ENCODE measurements around the gene CXCR3.
"Not testable (repeated sequence)": the region's sequence is repeated elsewhere in the genome, so short reads cannot be mapped to it uniquely, and the experiment has no call there.

The CXCR3 gene

GRCh38 chrX:71599965-71600364, 18.3 kb downstream of the CXCR3 start:
- H3K27me3 Mint-ChIP-seq: no peaks in the 10 kb centered on the region
- H3K4me1 Mint-ChIP-seq: peaks cover 11% of the 10 kb centered on the region
- no peak overlapping the region for H3K27ac Mint-ChIP-seq (ENCODE audit: low read depth)
- no peak for ATAC-seq (replicated peaks; ENCODE audit: extremely low read depth, poor library complexity, severe bottlenecking)
- no peak overlapping the region for H3K4me3 Mint-ChIP-seq
- DNase-seq (ENCODE audit: low spot score in 2 of 2): no peak
- peaks cover 41% of the 10 kb centered on the region for H3K36me3 Mint-ChIP-seq (ENCODE audit: insufficient read depth)
- H3K9me3 Mint-ChIP-seq: no peaks in the 10 kb centered on the region

GRCh38 chrX:71593210-71593609, 25.1 kb downstream of the CXCR3 start:
- H3K27me3 Mint-ChIP-seq; H3K27ac Mint-ChIP-seq (ENCODE audit: low read depth); H3K4me3 Mint-ChIP-seq; H3K9me3 Mint-ChIP-seq; DNase-seq (ENCODE audit: low spot score in 2 of 2); ATAC-seq (replicated peaks; ENCODE audit: extremely low read depth, poor library complexity, severe bottlenecking): not testable (repeated sequence)
- H3K4me1 Mint-ChIP-seq: peaks cover 11% of the 10 kb centered on the region
- H3K36me3 Mint-ChIP-seq (ENCODE audit: insufficient read depth): peaks cover 15% of the 10 kb centered on the region

- Mint-ChIP-seq H3K36me3 (ENCODE audit: insufficient read depth) (peaks cover 7% of the 10 kb centered on the region), H3K9me3 (no peaks in the 10 kb centered on the region), H3K4me3 (no peak overlapping the region), H3K4me1 (no peaks in the 10 kb centered on the region), H3K27ac (ENCODE audit: low read depth) (no peak overlapping the region), H3K27me3 (no peaks in the 10 kb centered on the region)
- ATAC-seq (replicated peaks; ENCODE audit: extremely low read depth, poor library complexity, severe bottlenecking) (no peak), DNase-seq (ENCODE audit: low spot score in 2 of 2) (no peak)
These were observed 31.4 kb downstream of the CXCR3 start for GRCh38 chrX:71586929-71587328.

DNA sequence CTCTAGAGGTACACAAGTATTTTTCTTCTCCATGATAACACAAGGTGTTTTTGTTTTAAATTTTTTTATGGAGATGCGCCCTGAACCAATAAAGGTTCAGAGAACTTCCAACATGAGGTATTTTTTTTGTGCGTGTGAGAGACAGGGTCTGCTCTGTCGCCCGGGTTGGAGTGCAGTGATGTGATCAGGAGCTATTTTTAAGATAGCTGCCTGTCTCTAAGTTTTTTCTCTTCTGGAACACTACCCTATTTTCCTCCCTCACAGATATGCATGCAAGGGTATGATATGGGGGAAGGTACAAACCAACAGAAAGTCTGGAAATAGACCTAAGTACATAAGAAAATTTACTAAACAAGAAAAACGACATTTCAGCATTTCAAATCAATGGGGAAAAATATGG, 37.1 kb downstream of the CXCR3 start:
- ATAC-seq (replicated peaks; ENCODE audit: extremely low read depth, poor library complexity, severe bottlenecking) (no peak), DNase-seq (ENCODE audit: low spot score in 2 of 2) (no peak)
- no peaks in the 10 kb centered on the region for H3K4me1 Mint-ChIP-seq
- H3K4me3 Mint-ChIP-seq: no peak overlapping the region
- H3K36me3 Mint-ChIP-seq (ENCODE audit: insufficient read depth): peaks cover 28% of the 10 kb centered on the region
- H3K27ac Mint-ChIP-seq (ENCODE audit: low read depth): no peak overlapping the region
- no peaks in the 10 kb centered on the region for H3K9me3 Mint-ChIP-seq
- no peaks in the 10 kb centered on the region for H3K27me3 Mint-ChIP-seq

DNA sequence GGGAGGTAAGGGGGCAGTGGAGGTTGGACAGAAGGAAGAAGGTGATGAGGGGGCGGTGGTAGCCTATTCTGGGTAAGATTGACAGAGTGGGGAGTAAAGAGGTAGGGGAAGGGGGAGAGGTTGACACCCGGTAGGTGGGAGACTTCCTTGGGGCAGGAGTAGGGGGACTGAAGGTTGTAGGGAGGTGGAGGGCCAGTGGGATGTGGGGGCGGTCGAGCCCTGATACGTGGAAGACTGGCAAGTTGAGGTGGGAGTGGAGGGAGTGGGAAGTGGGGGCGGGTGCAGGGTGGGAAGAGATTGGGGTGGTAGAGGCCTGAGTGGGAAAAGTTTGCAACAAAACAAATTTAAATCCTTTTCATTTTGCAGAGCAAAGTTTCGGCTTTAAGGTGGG, 38.3 kb downstream of the CXCR3 start:
- Mint-ChIP-seq H3K27me3 (no peaks in the 10 kb centered on the region), H3K9me3 (no peaks in the 10 kb centered on the region), H3K4me3 (no peak overlapping the region), H3K27ac (ENCODE audit: low read depth) (peak overlapping the region; percentile 76), H3K4me1 (no peaks in the 10 kb centered on the region), H3K36me3 (ENCODE audit: insufficient read depth) (peaks cover 34% of the 10 kb centered on the region)
- DNase-seq (ENCODE audit: low spot score in 2 of 2) (no peak), ATAC-seq (replicated peaks; ENCODE audit: extremely low read depth, poor library complexity, severe bottlenecking) (no peak)

GRCh38 chrX:71579136-71579989, 38.9 kb downstream of the CXCR3 start:
- no peak overlapping the region for H3K4me3 Mint-ChIP-seq
- ATAC-seq (replicated peaks; ENCODE audit: extremely low read depth, poor library complexity, severe bottlenecking): no peak
- H3K4me1 Mint-ChIP-seq: no peaks in the 10 kb centered on the region
- peak overlapping the region; percentile 76 for H3K27ac Mint-ChIP-seq (ENCODE audit: low read depth)
- no peak for DNase-seq (ENCODE audit: low spot score in 2 of 2)
- peaks cover 39% of the 10 kb centered on the region for H3K36me3 Mint-ChIP-seq (ENCODE audit: insufficient read depth)
- H3K9me3 Mint-ChIP-seq: no peaks in the 10 kb centered on the region
- no peaks in the 10 kb centered on the region for H3K27me3 Mint-ChIP-seq

DNA sequence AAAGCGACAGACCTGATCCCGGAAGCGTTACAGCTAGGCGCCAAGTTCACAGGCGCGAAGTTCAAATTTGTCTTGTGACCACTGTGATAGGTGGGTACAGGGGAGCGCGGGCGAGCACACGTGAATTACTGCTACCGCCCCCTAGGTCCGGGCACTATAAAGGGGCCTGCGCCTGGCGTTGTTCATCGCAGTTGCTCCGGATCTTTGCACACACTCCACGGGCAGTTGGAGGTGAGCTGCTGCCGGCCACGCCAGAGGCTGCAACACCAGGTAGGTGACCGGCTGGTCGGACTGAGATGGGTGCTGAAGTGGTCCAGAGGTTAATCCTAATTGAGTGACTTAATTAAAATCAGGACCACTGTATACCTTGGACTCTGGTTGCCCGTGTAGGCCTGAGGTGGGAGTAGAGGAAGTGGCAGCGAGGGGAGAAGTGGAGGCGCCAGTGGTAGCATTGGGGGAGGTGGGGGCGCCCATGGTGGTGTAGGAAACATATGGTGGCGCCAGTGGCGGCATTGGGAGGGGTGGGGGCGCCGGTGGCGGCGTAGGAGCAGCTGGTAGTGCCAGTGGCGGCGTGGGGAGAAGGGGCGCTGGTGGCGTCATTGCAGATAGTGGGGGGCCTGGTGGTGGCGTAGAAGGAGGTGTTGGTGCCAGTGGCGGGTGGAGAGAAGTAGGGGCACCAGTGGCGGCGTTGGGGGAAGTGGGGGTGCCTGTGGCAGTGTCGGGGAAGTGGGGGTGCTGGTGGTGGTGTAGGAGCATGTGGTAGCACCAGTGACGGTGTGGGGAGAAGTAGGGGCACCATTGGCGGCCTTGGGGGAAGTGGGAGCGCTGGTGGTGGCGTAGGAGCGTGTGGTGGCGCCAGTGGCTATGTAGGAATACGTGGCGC, 39.8 kb downstream of the CXCR3 start, which contains the start of gene GCNA:
Gene GCNA, plus strand, starts transcription at position 185 of the 883 bp plus-strand sequence. CDS start 2,385 bp downstream, outside the sequence.
- H3K9me3 Mint-ChIP-seq: no peaks in the 10 kb centered on the region
- peak within 1 kb of the TSS; percentile 76 for H3K27ac Mint-ChIP-seq (ENCODE audit: low read depth)
- ATAC-seq (replicated peaks; ENCODE audit: extremely low read depth, poor library complexity, severe bottlenecking): no peak
- peaks cover 47% of the 10 kb centered on the region for H3K36me3 Mint-ChIP-seq (ENCODE audit: insufficient read depth)
- H3K4me1 Mint-ChIP-seq: no peaks in the 10 kb centered on the region
- no peaks in the 10 kb centered on the region for H3K27me3 Mint-ChIP-seq
- no peak within 1 kb of the TSS for H3K4me3 Mint-ChIP-seq
- peak in 1 of 2 donors; percentile 9 for DNase-seq (ENCODE audit: low spot score in 2 of 2)

DNA sequence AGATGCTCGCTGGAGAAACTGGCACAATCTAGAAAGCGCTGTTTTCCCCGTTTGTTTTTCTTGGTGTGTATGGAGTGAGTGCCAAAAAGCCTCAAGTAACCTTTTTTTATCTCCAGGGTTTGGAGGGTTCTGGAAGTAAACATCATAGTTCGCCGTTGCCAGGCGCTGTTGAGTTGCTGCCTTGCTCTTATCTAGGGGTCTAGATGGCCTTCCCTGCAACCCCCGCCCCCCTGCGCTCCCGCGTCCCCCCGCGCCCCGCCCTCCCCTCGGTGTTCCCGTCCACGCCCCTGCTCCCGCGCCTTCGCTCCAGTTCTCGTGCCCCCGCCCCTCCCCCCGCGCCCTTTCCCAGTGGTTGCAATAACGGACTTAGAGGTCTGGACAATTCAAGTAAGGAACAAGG, 40.6 kb downstream of the CXCR3 start:
- Mint-ChIP-seq H3K4me3 (no peak overlapping the region), H3K9me3 (no peaks in the 10 kb centered on the region), H3K27me3 (no peaks in the 10 kb centered on the region), H3K27ac (ENCODE audit: low read depth) (no peak overlapping the region), H3K4me1 (no peaks in the 10 kb centered on the region), H3K36me3 (ENCODE audit: insufficient read depth) (peaks cover 50% of the 10 kb centered on the region)
- DNase-seq (ENCODE audit: low spot score in 2 of 2) (no peak), ATAC-seq (replicated peaks; ENCODE audit: extremely low read depth, poor library complexity, severe bottlenecking) (no peak)

DNA sequence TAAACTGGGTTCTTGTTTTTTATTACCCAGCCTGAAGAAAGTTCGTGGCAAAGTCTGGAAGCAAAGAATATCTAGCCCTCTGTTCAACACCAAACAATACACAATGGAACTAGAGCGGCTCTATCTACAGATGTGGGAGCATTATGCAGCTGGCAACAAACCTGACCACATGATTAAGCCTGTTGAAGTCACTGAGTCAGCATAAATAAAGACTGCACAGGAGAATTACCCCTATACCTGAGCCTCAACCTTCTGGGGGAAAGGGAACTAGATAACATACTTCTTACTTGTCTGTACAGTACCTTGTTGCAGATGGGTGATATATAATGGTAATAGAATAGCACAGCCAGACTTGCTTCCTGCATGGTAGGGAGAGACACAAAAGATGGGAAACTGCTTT, 44.7 kb downstream of the CXCR3 start:
- no peak for ATAC-seq (replicated peaks; ENCODE audit: extremely low read depth, poor library complexity, severe bottlenecking)
- H3K27ac Mint-ChIP-seq (ENCODE audit: low read depth): no peak overlapping the region
- peaks cover 70% of the 10 kb centered on the region for H3K36me3 Mint-ChIP-seq (ENCODE audit: insufficient read depth)

GRCh38 chrX:71571390-71571789, 46.9 kb downstream of the CXCR3 start:
- not testable (repeated sequence) for H3K4me3 Mint-ChIP-seq; ATAC-seq (replicated peaks; ENCODE audit: extremely low read depth, poor library complexity, severe bottlenecking); H3K27ac Mint-ChIP-seq (ENCODE audit: low read depth); H3K4me1 Mint-ChIP-seq; H3K27me3 Mint-ChIP-seq; H3K9me3 Mint-ChIP-seq; DNase-seq (ENCODE audit: low spot score in 2 of 2)
- peaks cover 78% of the 10 kb centered on the region for H3K36me3 Mint-ChIP-seq (ENCODE audit: insufficient read depth)

More for the DNA sequence above, 44.7 kb downstream of the CXCR3 start:
- no peak overlapping the region for H3K4me3 Mint-ChIP-seq
- H3K27me3 Mint-ChIP-seq: no peaks in the 10 kb centered on the region
- no peaks in the 10 kb centered on the region for H3K4me1 Mint-ChIP-seq
- H3K9me3 Mint-ChIP-seq: no peaks in the 10 kb centered on the region
- DNase-seq (ENCODE audit: low spot score in 2 of 2): no peak
